Stomach (tissue), 9 donors: ENCODE results near the gene CRY2. TPM values are rescaled to one million over a fixed set of nuclear protein-coding genes. Genes with fewer than 3 reads are reported as not detected.
A peak's percentile ranks its signal among the peaks of the same experiment; 100 is the strongest.

Experiments
- DNase-seq, 2 donors: peaks; one replicate each; pipeline versions ENCODE4 v3.0.0 to v3.0.0-alpha.2; 2013 to 2019
- H3K27ac ChIP-seq, 5 donors: fragments of 200-600 bp in 4 of 5; sonication (generic) in 4 of 5; one replicate each; pipeline ENCODE4 v1.5.1; 2013 to 2019; ENCODE audit warnings: mild to moderate bottlenecking in 1 of 5, moderate library complexity in 1 of 5
- H3K27me3 ChIP-seq, 3 donors: fragments of 200-600 bp; sonication (generic); one replicate each; pipeline ENCODE4 v1.5.1; 2017 to 2019; ENCODE audit warnings: mixed run types in 1 of 3
- H3K36me3 ChIP-seq, 4 donors: fragments of 200-600 bp; sonication (generic); 1 replicate in 3 of 4; 2 replicates in 1 of 4; pipeline ENCODE4 v1.5.1; 2016 to 2019
- H3K4me1 ChIP-seq, 4 donors: fragments of 200-600 bp; sonication (generic); one replicate each; pipeline ENCODE4 v1.5.1; 2016 to 2019
- H3K4me3 ChIP-seq, 4 donors: fragments of 200-600 bp; sonication (generic) in 3 of 4; one replicate each; pipeline ENCODE4 v1.5.1; 2016 to 2019; ENCODE audit warnings: mild to moderate bottlenecking in 1 of 4
- H3K9me3 ChIP-seq, 4 donors: fragments of 200-600 bp; sonication (generic); one replicate each; pipeline ENCODE4 v1.5.1; 2016 to 2019
- EP300 ChIP-seq: sonication (generic); formaldehyde crosslinking; IDR thresholded peaks from one replicate; pipeline ENCODE4 v1.6.1; 2017; ENCODE audit warnings: antibody characterized with exemption
- POLR2A ChIP-seq, 4 donors: fragments of 450-650 bp; IDR thresholded peaks; one replicate each; pipeline ENCODE4 v1.6.1; 2016; ENCODE audit warnings: antibody characterized with exemption in 4 of 4, control low read depth in 2 of 4, mild to moderate bottlenecking in 1 of 4, moderate library complexity in 1 of 4
- POLR2AphosphoS5 ChIP-seq, 3 donors: sonication (generic); formaldehyde crosslinking; IDR thresholded peaks; one replicate each; pipeline ENCODE4 v1.6.1; 2016; ENCODE audit warnings: antibody characterized with exemption in 3 of 3
- WGBS, 5 donors: extraction: QIAGEN DNeasy Blood & Tissue Kit in 3 of 5; methylation state at CpG; one replicate each; pipeline versions ENCODE4 v1.1.5 to v1.1.7; 2013 to 2018; 5-methylcytosine and 5-hydroxymethylcytosine counted together
- intact Hi-C: fragments of 100-400 bp; cut with DNase I; formaldehyde crosslinking; loops from one replicate; pipeline ENCODE4 v1.15.1; 2023; ENCODE audit warnings: low total_unique reads
- polyA plus RNA-seq, 3 donors: library from polyadenylated mRNA; stranded (reverse); fragments of 200-250 nt; gene quantifications; one replicate each; pipeline ENCODE4 v1.2.3, GENCODE V29; 2013
- total RNA-seq, 5 donors: library from RNA; depleted of rRNA; stranded (reverse); fragments of >200 nt; gene quantifications; one replicate each; pipeline versions ENCODE4 v1.1.0 to v1.2.3, GENCODE V29; 2014 to 2016
- TF ChIP-seq, protein P1 (sequence below), 7 experiments: fragments of 450-650 bp in 4 of 7; fragments of 200-600 bp in 3 of 7; sonication (generic) in 3 of 7; IDR thresholded peaks; one replicate each; pipeline ENCODE4 v1.5.1; 2016 to 2019; ENCODE audit warnings: antibody characterized with exemption in 7 of 7, control low read depth in 2 of 7, mild to moderate bottlenecking in 1 of 7
- donor health status: healthy with polysubstance abuse.
- donor health status: Bipolar disorder and iron deficiency.
- donor health status: healthy.

The CRY2 gene
- total and polyA plus RNA-seq, 8 donors = 8.2 to 45.9 (median 27.2) TPM

DNA sequence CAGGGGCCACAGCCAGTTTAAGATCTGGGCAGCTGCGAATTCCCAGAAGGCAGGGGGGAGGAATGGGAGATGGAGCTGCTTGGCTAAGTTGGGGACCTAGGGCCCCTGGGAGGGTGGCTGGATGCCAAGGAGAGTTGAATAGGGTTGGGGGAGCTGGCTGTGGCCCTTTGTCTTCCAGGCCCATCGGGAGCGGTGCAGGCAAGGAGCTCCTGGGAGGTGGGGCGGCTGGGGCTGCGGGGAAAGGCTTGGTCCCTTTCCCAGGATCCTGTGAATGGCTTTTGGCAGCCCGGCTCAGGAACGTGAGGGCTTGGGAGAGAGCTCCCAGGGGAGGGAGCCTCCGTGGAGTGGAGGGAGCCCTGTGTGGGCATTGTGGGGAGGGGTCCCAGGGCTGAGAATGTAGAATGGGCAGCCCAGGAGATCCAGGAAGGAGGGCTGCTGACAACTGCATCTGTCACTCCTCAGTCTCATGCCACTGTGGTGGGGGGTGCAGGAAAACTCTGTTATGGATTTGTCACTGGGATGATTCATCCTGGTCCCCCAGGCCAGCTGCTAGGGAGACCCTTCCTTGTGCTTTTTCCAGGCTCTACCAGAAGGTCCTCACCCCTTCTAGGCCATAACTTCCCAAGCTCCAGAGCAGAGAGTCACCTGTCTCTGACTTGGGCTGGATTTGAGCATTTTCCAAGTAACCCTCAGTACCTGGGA lies 53.8 kb downstream of the CRY2 start:
- intact Hi-C loops = no loop called here
- H3K4me3 ChIP-seq = peak overlapping the region; percentile 46 to 63 (median 58)
- H3K4me1 ChIP-seq = peaks cover 21 to 48% (median 26%) of the 10 kb centered on the region in 4 donors
- H3K27me3 ChIP-seq = peaks cover 0 to 44% (median 13%) of the 10 kb centered on the region in 3 donors
- TF ChIP-seq EP300 (no peak), POLR2AphosphoS5 (IDR thresholded peaks at IDR 0.05) (no peak), POLR2A (IDR thresholded peaks at IDR 0.05) (no peak)
- TF ChIP-seq, protein P1, sequence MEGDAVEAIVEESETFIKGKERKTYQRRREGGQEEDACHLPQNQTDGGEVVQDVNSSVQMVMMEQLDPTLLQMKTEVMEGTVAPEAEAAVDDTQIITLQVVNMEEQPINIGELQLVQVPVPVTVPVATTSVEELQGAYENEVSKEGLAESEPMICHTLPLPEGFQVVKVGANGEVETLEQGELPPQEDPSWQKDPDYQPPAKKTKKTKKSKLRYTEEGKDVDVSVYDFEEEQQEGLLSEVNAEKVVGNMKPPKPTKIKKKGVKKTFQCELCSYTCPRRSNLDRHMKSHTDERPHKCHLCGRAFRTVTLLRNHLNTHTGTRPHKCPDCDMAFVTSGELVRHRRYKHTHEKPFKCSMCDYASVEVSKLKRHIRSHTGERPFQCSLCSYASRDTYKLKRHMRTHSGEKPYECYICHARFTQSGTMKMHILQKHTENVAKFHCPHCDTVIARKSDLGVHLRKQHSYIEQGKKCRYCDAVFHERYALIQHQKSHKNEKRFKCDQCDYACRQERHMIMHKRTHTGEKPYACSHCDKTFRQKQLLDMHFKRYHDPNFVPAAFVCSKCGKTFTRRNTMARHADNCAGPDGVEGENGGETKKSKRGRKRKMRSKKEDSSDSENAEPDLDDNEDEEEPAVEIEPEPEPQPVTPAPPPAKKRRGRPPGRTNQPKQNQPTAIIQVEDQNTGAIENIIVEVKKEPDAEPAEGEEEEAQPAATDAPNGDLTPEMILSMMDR (IDR thresholded peaks at IDR 0.05) = no peak
- WGBS, 5 donors = 16 to 20% (median 19%) methylated on average over 8 of the region's 8 CpGs
- no peaks in the 10 kb centered on the region for H3K9me3 ChIP-seq
- H3K27ac ChIP-seq = peak overlapping the region in 3 of 5 donors; percentile 70 to 82 (median 73)
- peaks cover 0 to 37% (median 26%) of the 10 kb centered on the region in 4 donors for H3K36me3 ChIP-seq
- DNase-seq = peak in 1 of 2 donors; percentile 55

DNA sequence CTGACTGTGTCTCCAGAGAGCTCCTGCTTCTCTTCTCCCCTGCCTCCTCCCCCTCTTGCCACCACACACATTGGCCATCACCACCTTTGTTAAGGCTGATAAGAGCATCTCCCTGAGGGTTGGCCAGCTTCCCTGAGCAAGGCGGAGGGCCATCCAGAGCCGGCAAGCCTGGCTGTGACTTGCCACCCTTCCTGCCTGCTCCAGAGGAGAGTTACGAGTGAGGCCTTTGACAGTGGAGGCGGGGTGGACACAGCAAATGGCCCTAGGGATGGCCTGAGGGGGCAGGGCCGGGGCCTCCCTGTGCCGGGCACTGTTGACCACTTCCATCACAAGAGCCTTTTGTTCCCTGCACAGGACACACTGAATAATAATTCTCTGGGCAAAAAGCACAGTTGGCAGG lies 54.4 kb downstream of the CRY2 start:
- TF ChIP-seq EP300 (no peak), POLR2AphosphoS5 (IDR thresholded peaks at IDR 0.05) (no peak), POLR2A (IDR thresholded peaks at IDR 0.05) (no peak)
- TF ChIP-seq, protein P1 (IDR thresholded peaks at IDR 0.05) = no peak
- no peak overlapping the region for H3K4me3 ChIP-seq
- WGBS, 5 donors = 64 to 80% (median 74%) methylated on average over 4 to 6 of the region's 6 CpGs
- H3K4me1 ChIP-seq = peaks cover 20 to 47% (median 25%) of the 10 kb centered on the region in 4 donors
- H3K36me3 ChIP-seq = peaks cover 0 to 37% (median 26%) of the 10 kb centered on the region in 4 donors
- DNase-seq = no peak
- no peaks in the 10 kb centered on the region for H3K9me3 ChIP-seq
- peak overlapping the region in 1 of 5 donors; percentile 82 for H3K27ac ChIP-seq
- peaks cover 0 to 39% (median 13%) of the 10 kb centered on the region in 3 donors for H3K27me3 ChIP-seq
- intact Hi-C loops = no loop called here

DNA sequence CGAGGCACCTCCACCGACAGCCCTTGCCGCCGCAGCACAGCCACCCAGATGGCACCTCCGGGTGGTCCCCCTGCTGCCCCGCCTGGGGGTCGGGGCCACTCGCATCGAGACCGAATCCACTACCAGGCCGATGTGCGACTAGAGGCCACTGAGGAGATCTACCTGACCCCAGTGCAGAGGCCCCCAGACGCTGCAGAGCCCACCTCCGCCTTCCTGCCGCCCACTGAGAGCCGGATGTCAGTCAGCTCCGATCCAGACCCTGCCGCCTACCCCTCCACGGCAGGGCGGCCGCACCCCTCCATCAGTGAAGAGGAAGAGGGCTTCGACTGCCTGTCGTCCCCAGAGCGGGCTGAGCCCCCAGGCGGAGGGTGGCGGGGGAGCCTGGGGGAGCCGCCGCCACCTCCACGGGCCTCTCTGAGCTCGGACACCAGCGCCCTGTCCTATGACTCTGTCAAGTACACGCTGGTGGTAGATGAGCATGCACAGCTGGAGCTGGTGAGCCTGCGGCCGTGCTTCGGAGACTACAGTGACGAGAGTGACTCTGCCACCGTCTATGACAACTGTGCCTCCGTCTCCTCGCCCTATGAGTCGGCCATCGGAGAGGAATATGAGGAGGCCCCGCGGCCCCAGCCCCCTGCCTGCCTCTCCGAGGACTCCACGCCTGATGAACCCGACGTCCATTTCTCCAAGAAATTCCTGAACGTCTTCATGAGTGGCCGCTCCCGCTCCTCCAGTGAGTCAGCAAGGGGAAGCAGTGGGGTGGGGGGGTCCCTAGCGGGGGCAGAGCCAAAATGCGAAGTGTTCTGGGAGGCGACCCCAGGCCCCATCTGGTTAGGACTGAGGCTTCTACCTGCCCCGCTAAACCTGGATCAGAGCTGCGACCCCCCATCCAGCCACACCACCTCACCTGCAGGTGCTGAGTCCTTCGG lies 55.4 kb downstream of the CRY2 start:
- peaks cover 0 to 37% (median 26%) of the 10 kb centered on the region in 4 donors for H3K36me3 ChIP-seq
- H3K4me1 ChIP-seq = peaks cover 20 to 53% (median 28%) of the 10 kb centered on the region in 4 donors
- TF ChIP-seq POLR2AphosphoS5 (IDR thresholded peaks at IDR 0.05) (no peak), EP300 (no peak), POLR2A (IDR thresholded peaks at IDR 0.05) (no peak)
- TF ChIP-seq, protein P1 (IDR thresholded peaks at IDR 0.05) = no peak
- peaks cover 0 to 30% (median 13%) of the 10 kb centered on the region in 3 donors for H3K27me3 ChIP-seq
- H3K27ac ChIP-seq = no peak overlapping the region
- 92 to 95% (median 94%) methylated on average over 35 to 56 of the region's 56 CpGs for WGBS, 5 donors
- no peaks in the 10 kb centered on the region for H3K9me3 ChIP-seq
- no peak overlapping the region for H3K4me3 ChIP-seq
- no peak for DNase-seq
- intact Hi-C loops = no loop called here

DNA sequence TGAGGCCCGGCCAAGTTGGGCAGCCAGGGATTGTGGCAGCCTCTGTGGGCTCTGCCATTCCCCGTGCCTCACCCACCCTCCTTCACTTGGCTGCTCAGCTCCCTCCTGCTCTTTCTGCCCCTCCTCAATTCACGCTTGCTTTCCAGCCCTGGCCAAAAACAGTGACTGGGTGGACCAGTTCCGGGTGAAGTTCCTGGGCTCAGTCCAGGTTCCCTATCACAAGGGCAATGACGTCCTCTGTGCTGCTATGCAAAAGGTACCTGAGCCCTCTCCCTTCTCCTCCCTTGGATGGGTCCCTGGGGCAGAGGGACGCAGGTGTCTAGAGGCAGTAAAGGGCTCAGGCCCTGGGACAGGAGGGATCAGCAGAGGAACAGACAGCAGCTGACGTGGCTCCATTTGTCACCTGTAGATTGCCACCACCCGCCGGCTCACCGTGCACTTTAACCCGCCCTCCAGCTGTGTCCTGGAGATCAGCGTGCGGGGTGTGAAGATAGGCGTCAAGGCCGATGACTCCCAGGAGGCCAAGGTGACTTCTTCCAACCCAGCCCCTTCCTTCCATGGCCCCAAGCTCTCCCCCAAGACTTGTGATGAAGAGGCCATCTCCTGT lies 57.1 kb downstream of the CRY2 start:
- intact Hi-C loops = no loop called here
- H3K4me1 ChIP-seq = peaks cover 14 to 54% (median 30%) of the 10 kb centered on the region in 4 donors
- peaks cover under 1 to 43% (median 34%) of the 10 kb centered on the region in 4 donors for H3K36me3 ChIP-seq
- peaks cover 0 to 16% (median 7%) of the 10 kb centered on the region in 3 donors for H3K27me3 ChIP-seq
- peak overlapping the region in 2 of 5 donors; percentile 32 to 54 for H3K27ac ChIP-seq
- DNase-seq = peak in 1 of 2 donors; percentile 70
- WGBS, 5 donors = 37 to 72% (median 44%) methylated on average over 12 to 15 of the region's 15 CpGs
- H3K9me3 ChIP-seq = no peaks in the 10 kb centered on the region
- TF ChIP-seq, protein P1 (IDR thresholded peaks at IDR 0.05) = no peak
- TF ChIP-seq POLR2A (IDR thresholded peaks at IDR 0.05) = no peak
- no peak overlapping the region for H3K4me3 ChIP-seq
